Myocyte (in vitro differentiated cells): ENCODE measurements around the gene GAPT. TPM values are rescaled to one million over a fixed set of nuclear protein-coding genes. Genes with fewer than 3 reads are reported as not detected.

Source experiments
- DNase-seq: peaks from one replicate; pipeline ENCODE4 v3.0.0-alpha.2; 2012; ENCODE audit warnings: low read depth
- polyA plus RNA-seq: library from polyadenylated mRNA; unstranded; fragments of >200 nt; gene quantifications from one replicate; pipeline ENCODE4 v1.2.1, GENCODE V29; 2012; ENCODE audit warnings: missing spikeins
- total RNA-seq: library from RNA; depleted of rRNA; stranded (reverse); fragments of >200 nt; gene quantifications from 2 replicates; pipeline ENCODE4 v1.2.3, GENCODE V29; 2014

GAPT gene
- not detected in 2 replicates for total RNA-seq
- polyA plus RNA-seq = not detected

- no peak for DNase-seq
Measured at GRCh38 chr5:58491216-58491892, at the start of gene GAPT. Gene GAPT, plus strand, starts transcription at chr5:58491435. Its CDS starts 3,102 bp downstream, at chr5:58494537.

GRCh38 chr5:58444805-58445204, 46.4 kb upstream of the GAPT start:
- no peak for DNase-seq

GRCh38 chr5:58446024-58446423, 45.2 kb upstream of the GAPT start:
- DNase-seq = no peak

DNA sequence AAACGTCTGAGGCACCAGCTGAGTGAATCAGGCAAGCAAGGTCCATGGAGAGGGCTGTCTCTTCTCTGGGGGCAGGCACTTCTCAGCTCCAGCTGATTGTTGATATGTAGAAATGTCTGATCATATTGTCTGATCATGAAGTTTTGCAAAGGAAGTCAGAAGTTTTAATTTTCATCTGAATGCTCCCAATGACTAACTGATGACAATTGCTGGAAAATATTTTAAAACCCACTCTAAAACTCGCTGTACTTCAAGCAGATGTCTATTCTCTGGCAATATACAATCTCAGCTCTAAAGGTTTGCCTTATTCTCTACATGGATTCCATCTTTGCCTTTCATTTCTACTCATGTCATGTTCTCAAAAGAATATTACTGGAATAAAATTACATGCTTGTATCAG, 44.0 kb upstream of the GAPT start:
- DNase-seq = peak; percentile 13

- DNase-seq = no peak
Measured at GRCh38 chr5:58450018-58450417, 41.2 kb upstream of the GAPT start.

DNA sequence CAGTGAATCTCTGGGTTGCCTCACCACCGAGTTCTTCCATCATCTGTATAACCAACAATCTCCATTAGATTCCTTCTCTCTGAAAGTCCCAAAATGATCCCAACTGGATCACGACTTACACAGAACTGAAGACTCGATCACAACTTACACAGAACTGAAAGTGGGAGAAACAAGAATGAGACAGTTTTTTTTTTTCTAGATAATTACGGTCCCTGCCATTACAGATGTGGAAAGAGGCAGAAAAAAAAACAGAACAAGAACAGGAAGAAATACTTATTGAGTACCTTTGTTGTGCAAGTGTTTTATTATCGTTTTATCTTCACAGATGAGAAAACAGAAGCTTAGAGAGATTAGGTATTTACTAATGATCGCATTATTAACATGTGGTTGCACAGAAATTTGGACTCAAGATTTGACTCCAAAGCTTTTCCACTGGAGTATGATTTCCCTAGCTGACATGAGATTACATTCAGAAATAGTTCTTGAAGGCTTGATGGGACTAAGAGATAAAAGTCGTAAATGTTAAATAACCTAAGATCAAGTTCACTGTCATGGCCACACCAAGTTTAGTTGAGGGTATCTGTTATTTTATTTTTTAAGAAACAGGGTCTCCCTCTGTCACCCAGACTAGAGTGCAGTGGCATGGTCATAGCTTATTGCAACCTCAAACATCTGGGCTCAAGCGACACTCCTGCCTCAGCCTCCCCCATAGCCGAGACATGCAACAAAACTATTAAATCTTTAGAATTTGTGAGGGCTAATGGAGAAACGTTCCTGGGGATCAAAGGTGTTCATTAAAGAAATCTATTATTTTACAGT, 40.2 kb upstream of the GAPT start:
- peak; percentile 4 for DNase-seq

DNA sequence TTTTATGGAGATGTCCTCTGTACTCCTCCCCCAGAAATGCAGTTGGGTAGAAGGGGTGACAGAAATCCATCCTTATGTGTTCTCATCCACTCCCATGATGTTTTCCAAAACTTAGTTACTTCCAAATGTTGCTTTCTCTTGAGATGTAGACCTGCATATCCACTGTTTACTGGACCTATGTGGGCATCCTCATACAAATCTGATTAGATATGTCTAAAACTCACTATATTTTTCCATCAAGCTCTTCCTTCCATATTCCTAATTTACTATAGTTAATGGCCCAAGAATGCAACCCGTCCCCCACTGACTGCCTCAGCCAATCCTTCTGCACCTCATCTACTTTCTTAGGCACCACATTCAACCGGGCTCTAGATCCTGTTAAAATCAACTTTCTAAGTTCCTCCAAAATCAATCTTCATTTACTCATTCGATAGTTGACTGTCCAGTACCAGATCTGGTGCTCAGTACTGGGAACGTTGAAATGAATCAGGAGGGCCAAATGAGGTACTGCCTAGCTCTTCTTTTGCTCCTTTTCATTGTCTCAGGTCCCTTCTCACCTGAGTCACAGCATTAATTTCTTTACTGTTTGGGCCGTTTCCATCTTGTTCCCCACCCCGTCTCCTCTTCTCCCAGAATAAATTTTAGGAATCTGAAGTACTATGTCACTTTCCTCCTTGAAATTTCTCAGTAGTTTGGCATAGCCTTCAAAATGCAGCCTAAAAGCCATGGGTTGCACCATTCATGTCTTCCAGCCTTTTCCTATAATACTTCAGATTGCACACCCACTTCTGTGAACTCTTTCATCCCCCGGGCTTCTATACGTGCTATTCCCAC, 39.3 kb upstream of the GAPT start:
- peak; percentile 22 for DNase-seq

DNA sequence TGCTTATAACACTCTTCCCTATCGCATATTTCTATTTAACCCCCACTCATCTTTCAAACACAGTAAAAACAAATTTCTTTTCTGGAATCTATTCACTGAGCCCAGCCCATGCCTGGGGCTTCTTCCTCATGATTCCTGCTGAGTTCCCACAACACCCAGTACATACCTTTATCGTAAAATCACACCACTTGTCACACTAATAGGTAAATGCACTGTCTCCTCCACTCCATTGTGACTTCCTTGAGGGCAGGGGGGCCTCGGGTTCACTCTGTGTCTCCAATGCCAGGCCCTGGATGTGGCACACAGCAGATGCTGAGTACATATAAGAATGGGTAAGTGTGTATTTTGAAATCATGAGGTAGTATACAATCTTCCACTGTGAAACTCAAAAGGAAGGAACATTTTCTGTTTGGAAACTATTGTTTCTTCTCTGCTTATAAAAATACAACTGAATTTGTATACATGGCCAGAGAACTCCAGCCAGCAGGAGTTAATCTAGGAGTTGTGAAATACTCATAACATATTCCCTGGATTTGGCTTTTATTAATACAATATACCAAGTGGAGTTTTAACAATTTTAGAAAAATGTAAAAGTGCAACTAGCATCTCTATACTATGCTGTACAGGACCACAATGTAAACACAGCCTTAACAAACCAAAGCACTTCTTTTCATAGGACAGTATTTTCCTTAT, 38.5 kb upstream of the GAPT start:
- no peak for DNase-seq

DNA sequence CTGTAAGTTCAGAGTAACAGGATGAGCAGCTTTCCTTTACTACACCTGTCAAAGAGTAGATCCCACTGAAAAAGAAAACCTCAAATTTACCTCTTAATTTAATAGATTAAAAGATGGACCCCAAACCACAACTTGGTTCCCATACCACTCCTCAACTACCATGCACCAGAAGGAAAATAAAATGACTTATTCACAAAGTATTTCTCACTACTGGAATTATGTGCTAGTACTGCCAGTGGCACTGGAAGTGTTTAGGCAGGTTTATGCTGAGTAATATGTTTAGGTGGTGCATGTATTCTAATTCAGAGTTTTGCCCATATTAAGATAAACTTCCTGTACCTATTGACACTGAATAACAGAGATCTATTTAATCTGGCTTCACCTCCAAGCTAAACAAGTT, 37.9 kb upstream of the GAPT start:
- DNase-seq = peak; percentile 7

DNA sequence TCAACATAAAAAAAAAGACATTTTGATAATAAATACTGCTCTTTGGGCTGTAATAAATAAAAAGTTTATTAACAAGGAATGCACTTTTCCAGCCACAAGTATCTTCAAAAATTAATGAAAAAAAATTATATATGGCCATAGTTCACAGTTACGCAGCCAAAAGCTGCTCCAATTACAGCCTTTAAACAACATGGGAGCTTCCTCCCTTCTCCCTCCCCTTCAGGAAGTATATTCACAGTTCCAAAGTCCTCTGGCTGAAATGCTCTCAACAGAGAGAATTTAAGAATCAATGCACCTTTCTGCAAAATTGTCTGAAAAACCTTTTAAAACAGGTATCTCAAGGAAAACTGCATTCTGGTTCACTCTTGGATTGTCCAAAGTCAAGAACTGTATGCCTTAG, 37.2 kb upstream of the GAPT start:
- DNase-seq = no peak

DNA sequence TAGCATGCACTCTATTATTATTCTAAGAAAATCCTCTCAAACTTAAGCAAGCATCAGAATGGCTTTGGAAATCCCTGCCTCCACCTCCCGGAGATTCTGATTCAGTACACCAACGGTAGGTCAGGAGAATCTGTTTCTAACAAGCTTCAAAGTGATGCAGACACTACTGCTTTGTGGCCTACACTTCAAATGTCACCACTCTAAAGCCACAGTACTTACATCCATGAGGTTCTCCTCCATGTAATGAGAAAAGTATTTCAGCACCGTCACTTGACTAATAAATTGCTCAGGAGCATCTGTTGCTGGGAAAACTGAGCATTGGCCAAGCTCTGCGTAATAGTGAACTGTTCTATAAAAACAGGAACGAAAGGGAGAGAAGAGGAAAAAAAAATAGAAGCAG, 36.2 kb upstream of the GAPT start:
- DNase-seq = peak; percentile 47

GRCh38 chr5:58455480-58455879, 35.8 kb upstream of the GAPT start:
- peak; percentile 38 for DNase-seq

- DNase-seq = peak; percentile 39
Measured at GRCh38 chr5:58456026-58456425, 35.2 kb upstream of the GAPT start.

DNA sequence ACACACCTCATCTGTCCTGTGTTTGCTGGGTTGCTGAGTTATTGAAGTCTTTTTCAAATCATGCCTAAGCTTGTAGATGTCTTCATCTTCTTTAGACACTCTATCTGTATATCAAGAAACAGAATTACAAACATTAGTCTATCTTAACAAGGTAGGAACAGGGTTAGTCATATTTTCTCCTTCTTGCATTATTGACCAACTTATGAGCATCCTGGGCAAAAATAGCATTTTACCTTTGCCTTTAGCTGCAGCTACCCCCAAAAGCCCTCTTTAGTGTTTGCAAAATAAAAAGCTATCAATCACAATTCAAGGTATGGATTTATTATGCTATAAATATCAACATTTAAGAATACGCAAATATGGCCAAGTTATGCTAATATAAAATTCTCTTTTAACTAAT, 34.7 kb upstream of the GAPT start:
- DNase-seq = no peak

- DNase-seq = peak; percentile 10
Measured at GRCh38 chr5:58457050-58457449, 34.2 kb upstream of the GAPT start.

DNA sequence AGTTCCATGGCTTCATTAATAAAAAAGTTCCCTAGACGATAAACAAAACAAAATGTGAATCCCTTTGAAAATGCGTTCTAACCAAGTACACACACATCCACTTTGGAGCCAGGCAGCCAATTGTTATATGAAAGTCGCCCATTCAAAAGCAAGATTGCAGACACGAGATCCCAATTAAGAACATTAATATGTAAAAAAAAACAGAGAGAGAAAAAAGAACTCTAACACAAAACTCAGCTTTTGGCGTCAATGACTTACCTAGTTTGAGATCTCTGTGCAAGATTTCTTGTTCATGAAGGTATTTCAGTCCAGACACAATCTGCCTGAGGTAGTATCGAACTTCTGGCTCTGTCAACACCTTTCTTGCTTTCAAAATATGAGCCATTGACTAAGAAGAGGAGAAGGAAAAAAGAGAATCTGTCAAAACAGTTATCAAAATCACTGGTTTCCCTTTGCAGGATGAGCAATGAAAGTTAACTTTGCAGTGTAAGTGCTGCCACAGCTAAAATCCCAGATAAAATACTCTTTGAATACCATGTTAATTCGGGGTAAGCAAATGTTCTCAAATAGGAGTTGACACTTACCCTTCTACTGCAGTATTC, 33.0 kb upstream of the GAPT start:
- no peak for DNase-seq

DNA sequence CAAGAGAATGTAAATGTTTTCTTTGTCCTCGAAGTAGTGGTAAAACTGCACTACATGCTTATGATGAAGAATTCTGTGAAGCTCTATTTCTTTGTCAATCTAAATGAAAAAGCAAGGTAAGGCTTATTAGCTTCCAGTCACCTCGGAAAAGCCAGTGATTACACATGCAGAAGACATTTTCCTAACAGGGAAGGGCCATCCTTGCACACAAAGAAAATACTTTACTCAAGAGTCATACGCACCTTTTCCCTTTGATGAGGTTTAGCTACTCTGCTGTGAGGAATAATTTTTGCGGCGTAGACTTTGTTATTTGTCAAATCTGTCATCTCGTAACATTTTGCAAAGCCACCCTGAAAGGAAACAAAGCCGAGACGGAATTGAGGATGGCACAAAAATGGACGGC, 32.5 kb upstream of the GAPT start:
- DNase-seq = peak; percentile 53

DNA sequence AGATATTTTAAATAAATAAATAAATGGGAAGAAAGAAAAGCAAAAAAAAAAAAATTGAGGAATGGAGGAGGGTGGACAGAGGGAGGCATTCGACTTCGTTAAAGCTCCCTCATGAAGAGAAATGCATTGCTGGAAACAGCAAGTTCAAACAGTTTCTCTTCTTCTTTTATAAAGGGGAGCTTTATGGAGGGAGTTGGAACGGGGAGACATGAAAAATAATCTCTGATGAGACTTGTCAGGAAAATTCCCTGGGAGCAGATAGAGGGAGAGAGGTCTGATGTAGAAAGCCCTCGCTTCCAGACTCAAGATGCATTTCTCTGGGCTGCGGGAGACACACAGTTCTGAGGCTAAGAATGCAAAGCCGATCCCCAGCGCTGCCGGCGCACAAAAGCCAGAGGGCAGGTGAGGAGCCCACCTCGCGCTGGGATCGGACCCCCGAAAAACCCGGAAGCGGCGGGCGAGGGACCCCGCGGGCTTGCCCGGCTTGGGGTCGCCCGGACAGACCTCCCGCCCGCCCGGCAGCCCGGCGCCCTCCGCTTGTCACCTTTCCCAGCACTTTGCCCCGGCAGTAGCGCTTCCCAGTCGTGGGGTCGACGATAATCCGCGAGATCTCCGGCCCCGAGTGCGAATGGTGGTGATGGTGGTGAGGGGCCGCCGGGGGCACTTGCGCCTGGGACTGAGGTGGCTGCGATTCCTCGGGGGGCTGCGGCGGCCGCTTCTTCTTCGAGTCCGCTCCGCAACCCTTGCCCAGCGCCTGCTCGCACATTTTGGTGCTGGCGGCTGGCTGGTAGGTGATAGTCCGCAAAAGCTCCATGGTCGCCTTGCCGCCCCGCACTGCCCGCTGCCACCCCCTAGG, 31.9 kb upstream of the GAPT start:
- DNase-seq = peak; percentile 61

DNA sequence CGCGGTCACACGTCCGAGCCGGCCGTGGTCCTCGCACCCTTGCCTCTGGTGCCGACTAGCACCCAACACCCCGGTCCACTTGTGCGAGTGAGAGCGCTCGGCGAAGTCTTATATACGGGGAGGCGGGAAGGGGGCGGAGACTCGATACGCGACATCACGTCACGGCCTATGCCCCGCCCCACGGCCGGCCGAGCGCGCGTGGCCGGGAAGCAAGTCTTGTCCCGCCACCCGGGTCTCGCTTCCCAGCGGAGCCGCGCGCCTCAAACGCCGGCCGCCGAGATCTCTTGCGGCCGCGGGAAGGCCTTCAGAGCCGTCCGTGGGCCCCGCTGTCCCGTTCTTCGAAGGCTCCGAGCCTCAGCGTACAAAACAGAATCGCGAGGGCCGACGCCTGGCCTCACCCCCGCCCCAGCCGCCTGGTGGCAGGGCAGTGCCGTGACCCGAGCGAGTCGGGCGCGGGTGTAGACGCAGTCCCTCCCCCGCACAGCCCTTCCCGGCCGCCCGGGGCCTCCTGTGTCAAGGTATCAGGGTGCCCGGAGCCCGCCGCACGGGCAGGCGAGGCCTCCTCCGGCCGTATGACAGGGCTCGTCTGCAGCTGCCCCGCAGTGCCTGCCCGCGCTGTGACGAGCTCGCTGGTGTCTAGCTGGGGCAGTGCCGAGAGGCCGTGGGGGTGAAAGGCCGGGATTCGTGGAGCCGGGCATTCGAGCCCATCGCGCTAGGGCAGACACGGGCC, 31.1 kb upstream of the GAPT start, which contains the start of gene PLK2:
TSS of gene PLK2 (minus strand) at position 85 of the 730 bp plus-strand sequence. CDS start 127 bp downstream, outside the sequence.
- DNase-seq = peak; percentile 95
